Measurements from ENCODE around the gene RIOK3.
"Not testable (repeated sequence)": the region's sequence is repeated elsewhere in the genome, so short reads cannot be mapped to it uniquely, and the experiment has no call there.

The RIOK3 gene

GRCh38 chr18:23452728-23453679 lies at the start of gene RIOK3:
Gene RIOK3 (plus strand): TSS chr18:23453287. CDS start chr18:23453440, 153 bp downstream.
- H3K27ac ChIP-seq, result peak within 1 kb of the TSS; percentile 100
- DNase-seq (ENCODE audit: low read depth, low spot score), result peak; percentile 87

DNA sequence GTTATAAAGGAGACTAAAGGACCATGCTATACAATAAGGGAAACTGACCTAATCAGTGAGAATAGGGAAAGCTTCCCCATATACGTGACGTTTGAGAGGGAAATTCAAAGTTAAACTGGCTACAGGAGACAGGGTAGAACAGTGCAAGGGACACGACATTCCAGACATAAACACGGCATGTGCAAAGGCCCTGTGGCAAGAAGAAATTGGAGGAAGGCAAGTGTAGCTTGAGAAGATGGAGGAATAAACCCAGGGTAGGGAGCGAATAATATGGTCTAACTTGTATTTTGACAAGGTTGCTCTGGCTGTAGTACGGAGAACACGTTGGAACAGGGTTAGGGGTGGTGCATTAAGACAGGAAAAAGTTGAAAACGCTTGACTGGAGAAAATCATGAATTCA lies 49.8 kb upstream of the RIOK3 start:
- DNase-seq (ENCODE audit: low read depth, low spot score), result no peak
- H3K27ac ChIP-seq, result no peak overlapping the region

DNA sequence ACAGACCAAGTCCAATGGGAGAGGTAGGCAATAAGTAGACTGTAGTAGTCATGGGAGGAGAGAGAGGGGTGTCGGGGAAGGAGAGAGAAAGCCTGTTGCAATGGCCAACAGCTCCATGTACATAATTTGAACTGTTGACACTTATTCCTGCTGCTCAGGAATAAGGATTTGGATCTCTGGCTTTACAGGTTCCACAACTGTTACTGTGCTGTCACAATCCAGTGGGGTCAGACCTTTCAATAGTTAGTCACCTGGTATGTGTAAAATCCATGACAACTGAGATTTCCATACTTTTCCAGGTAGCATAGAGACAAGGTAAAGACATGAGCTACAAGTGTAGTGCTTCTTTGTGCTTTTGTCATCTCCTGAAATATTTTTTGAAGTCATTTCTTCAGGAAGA lies 47.5 kb upstream of the RIOK3 start:
- no peak for DNase-seq (ENCODE audit: low read depth, low spot score)
- H3K27ac ChIP-seq, result no peak overlapping the region

GRCh38 chr18:23406271-23406787 lies 46.8 kb upstream of the RIOK3 start:
- no peak for DNase-seq (ENCODE audit: low read depth, low spot score)
- no peak overlapping the region for H3K27ac ChIP-seq

GRCh38 chr18:23412351-23412964 lies 40.6 kb upstream of the RIOK3 start:
- DNase-seq (ENCODE audit: low read depth, low spot score), result no peak
- no peak overlapping the region for H3K27ac ChIP-seq

GRCh38 chr18:23415515-23415914 lies 37.6 kb upstream of the RIOK3 start:
- no peak for DNase-seq (ENCODE audit: low read depth, low spot score)
- no peak overlapping the region for H3K27ac ChIP-seq

DNA sequence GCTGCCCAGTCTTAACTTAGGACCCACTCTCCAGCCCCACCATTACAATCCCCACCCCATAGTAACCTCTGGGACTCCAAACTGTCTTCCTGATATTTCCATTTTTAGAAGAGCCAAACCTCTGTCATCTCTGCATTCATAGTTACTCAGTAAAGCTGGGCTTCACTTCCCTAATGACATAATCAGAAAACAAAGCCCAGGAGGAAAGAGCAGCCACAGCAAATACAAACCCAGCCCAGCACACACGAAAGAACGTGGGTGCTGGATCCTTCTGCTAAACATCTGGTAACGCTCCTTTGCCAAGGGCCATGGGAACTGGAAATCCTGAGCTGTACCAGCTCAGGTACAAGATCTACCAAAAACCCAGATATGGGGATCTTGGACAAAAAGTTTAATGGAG lies 36.8 kb upstream of the RIOK3 start:
- DNase-seq (ENCODE audit: low read depth, low spot score), result no peak
- H3K27ac ChIP-seq, result no peak overlapping the region

DNA sequence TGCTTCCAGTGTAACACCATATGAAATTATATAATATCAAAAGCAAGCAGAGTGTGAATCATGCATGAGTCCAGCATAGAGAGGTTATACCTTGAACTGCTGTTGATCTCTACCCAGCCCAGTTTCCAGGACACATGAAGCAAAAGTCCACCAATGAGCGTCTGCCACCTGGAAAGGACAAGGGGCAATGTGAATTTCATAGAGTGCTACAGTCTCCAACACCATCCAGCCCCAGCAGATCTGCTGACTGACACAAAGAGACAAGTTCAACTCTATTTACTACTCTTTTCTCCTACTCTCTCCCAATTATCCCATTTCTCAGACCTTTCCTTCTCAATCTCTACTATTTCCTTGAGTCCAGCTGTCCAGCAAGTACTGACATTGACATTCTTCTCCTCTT lies 31.8 kb upstream of the RIOK3 start:
- no peak for DNase-seq (ENCODE audit: low read depth, low spot score)
- no peak overlapping the region for H3K27ac ChIP-seq

GRCh38 chr18:23422751-23423418 lies 30.2 kb upstream of the RIOK3 start:
- peak; percentile 77 for DNase-seq (ENCODE audit: low read depth, low spot score)
- H3K27ac ChIP-seq, result peak overlapping the region; percentile 58

GRCh38 chr18:23424616-23425015 lies 28.5 kb upstream of the RIOK3 start:
- H3K27ac ChIP-seq, result no peak overlapping the region
- DNase-seq (ENCODE audit: low read depth, low spot score), result no peak

DNA sequence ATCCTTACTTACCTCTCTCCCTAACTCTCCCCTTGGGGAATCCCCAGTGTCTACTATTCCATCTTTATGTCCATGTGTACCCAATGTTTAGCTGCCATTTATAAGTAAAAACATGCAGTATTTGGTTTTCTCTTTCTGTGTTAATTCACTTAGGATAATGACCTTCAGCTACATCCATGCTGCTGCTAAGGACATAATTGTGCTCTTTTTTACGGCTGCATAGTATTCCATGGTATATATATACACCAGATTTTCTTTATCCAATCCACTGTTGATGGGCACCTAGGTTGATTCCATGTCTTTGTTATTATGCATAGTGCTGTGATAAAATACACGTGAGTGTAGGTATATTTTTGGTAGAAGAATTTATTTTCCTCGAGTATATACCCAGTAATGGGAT lies 24.3 kb upstream of the RIOK3 start:
- H3K27ac ChIP-seq, result no peak overlapping the region
- no peak for DNase-seq (ENCODE audit: low read depth, low spot score)

DNA sequence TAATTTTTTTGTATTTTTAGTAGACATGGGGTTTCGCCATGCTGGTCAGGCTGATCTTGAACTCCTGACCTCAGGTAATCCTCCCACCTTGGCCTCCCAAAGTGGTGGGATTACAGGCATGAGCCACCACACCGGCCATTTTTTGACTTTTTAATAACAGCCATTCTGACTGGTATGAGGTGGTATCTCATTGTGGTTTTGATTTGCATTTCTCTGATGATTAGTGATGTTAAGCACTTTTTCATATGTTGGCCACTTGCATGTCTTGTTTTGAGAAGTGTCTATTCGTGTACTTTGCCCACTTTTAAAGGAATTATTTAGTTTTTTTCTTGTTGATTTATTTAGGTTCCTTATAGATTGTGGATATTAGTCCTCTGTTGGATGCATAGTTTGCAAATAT lies 23.5 kb upstream of the RIOK3 start:
- H3K27ac ChIP-seq; DNase-seq (ENCODE audit: low read depth, low spot score): not testable (repeated sequence)

DNA sequence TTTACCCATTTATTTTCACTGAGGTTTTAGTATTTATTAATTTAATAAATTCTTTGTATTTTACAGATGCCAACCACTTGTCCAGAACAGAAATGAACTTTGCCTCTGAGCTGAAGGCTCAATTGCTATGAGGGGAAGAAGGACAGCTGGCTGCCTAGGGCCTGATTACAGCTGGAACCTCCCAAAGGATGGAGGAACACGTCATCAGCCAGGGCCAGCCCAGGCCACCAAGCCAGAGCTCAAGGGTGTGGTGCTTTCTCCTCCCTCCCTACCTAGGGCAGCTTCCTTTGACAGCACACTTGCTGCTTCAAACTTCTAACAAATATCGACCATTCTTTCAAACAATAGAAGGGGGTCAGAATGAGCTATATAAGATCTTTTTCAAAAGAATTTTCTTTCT lies 19.7 kb upstream of the RIOK3 start:
- H3K27ac ChIP-seq, result no peak overlapping the region
- DNase-seq (ENCODE audit: low read depth, low spot score), result no peak

DNA sequence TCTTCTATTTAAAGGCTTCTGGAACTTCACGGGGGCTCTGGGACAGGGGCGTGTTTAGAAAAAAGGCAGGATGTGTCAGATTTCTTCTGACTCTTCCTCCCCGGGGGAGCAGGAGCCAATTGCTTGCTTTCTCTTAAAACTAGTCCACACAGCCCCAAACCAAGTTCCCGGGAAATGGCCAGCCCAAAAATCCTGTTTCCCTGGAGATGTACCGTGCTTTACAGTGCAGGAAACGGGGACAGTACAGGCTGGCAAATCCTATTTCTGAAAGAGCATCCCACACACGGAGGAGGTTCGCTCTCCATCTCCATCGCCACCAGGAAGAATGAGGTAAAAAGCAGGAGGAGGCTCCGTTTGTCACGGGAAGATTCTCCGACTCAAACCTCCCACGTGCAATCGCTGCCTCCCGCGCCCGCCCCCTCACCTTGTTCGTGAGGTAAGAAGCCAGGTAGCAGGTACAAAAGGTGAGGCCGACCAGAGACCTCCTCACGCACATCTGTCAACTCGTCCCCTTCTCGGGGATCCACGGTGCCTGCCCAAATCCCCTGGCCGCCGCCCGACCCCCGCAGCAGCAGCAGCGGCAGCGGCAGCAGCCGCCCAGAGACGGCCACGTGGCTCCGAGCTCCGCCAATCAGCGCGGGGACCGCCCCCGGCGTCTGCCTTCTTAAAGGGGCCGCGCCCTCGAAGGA lies 15.6 kb upstream of the RIOK3 start:
- peak overlapping the region; percentile 3 for H3K27ac ChIP-seq
- DNase-seq (ENCODE audit: low read depth, low spot score), result no peak

GRCh38 chr18:23438046-23438377 lies 15.1 kb upstream of the RIOK3 start:
- H3K27ac ChIP-seq, result peak overlapping the region; percentile 3

DNA sequence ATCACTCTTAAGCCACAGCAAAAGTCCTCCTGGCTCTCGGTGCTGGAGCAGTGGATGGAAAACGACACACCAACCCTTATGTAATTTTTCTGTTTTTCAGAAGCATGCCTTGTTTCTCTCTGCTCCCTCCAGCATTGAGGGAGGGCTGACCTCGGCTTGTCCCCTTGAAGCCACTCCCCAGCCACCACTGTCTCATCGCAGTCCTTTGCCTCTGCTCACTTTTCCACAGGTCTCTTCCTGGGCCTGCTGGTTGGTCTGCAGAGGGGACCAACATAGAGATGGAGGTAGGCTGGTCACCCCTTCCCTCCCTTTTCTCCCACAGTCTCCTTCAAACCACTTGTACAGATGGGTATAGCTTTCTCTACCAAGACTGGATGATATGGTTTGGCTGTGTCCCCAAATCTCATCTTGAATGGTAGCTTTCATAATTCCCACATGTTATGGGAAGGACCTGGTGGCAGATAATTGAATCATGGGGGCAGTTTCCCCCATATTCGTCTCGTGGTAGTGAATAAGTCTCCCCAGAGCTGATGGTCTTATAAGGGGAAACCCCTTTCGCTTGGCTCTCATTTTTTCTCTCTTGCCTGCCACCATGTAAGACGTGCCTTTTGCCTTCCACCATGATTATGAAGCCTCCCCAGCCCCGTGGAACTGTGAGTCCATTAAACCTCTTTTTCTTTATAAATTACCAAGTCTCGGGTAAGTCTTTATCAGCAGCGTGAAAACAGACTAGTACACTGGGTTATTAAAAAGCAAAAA lies 14.3 kb upstream of the RIOK3 start:
- no peak for DNase-seq (ENCODE audit: low read depth, low spot score)

More at GRCh38 chr18:23438046-23438377, 15.1 kb upstream of the RIOK3 start:
- DNase-seq (ENCODE audit: low read depth, low spot score), result no peak

DNA sequence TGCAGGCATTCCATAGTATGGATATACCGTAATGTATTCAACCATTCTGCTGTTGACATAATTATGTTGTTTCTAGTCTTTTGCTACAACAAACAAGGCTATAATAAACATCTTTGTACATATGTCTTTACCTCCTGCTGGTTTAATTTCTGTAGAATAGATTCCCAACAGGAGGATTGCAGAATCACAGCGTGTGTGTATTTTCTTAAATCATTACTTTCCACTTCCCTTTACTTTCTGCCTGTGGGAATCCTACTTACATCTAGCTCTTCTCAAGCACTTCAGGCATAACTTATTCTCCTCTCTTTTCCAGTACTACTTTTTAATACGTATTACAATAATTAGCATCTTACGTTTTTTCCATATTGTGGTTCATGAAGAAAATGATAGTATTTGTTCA lies 13.0 kb upstream of the RIOK3 start:
- H3K27ac ChIP-seq, result no peak overlapping the region
- no peak for DNase-seq (ENCODE audit: low read depth, low spot score)

More for the DNA sequence above, 14.3 kb upstream of the RIOK3 start:
- no peak overlapping the region for H3K27ac ChIP-seq

DNA sequence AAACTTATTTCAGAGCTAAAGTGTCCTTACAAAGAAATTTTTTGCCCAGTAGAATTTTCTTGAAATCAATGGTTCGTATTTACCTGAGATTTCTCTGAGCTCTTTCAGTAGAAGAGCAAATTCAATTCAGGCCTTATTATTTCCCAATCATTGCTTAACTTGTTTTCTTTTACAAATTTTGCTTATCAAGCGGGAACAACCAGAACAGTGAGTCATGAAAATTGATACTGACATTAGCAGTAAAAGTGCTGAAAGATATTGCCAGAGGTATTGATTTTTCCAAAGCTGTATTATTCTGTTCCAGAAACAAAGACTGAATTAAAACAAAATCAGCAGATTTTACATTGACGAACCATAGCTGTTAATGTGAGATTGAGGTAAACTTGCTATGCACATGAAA lies 10.1 kb upstream of the RIOK3 start:
- DNase-seq (ENCODE audit: low read depth, low spot score), result no peak
- no peak overlapping the region for H3K27ac ChIP-seq

- DNase-seq (ENCODE audit: low read depth, low spot score), result no peak
- no peak overlapping the region for H3K27ac ChIP-seq
Measured at GRCh38 chr18:23448291-23448690, 4.8 kb upstream of the RIOK3 start.

DNA sequence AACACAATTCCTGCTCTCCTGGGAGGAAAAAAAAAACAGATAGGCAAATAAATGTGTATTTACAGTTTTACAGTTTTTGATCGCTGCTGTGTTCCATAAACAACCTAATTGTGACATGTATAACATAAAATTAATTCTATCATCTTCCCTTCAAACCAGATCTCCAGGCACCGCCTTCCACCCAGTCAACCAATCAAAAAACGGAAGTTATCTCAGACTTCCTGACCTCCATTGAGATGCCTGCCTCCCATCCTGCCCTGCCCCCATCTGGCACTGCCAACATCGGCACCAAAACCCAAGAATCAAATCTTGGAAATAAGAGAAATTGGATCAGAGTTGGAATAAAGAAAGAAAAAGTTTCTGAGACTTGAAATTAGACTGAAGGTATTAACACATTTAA lies 3.1 kb upstream of the RIOK3 start:
- no peak overlapping the region for H3K27ac ChIP-seq
- no peak for DNase-seq (ENCODE audit: low read depth, low spot score)
